HCT116 (cell line): ENCODE data around the gene QSOX1. TPM values are rescaled to one million over a fixed set of nuclear protein-coding genes. Genes with fewer than 3 reads are reported as not detected.

Source experiments
- ATAC-seq: fragments of 200-7000 bp; cut with Tn5 transposase; 2 replicates; pipeline ENCODE4 v1.9.1; 2020; ENCODE audit warnings: mild to moderate bottlenecking, moderate library complexity
- BruUV-seq: library from RNA; stranded (reverse); fragments of 400-500 nt; replicated peaks from 2 replicates; lab custom pipeline; 2021; lab: Mats Ljungman, UMichigan
- CTCF ChIA-PET: fragments of 300-600 bp; sonication (Branson Sonifier 250); formaldehyde crosslinking; loops from one replicate; lab custom pipeline; 2021; ENCODE audit warnings: antibody characterized with exemption; lab: Charles Lee
- POLR2A ChIA-PET: fragments of 300-600, 350-600 bp; sonication (Branson Sonifier 250); formaldehyde crosslinking; loops from one replicate; lab custom pipeline; 2021; ENCODE audit warnings: antibody characterized with exemption; lab: Charles Lee
- RAD21 ChIA-PET, 2 experiments: fragments of 300-600 bp; sonication (Branson Sonifier 250); formaldehyde crosslinking; loops; one replicate each; lab custom pipeline; 2023; ENCODE audit warnings: low total read pairs in 2 of 2; ENCODE audit not compliant: uncharacterized antibody in 2 of 2, unreplicated experiment in 2 of 2, low non-redundant PET in 1 of 2; lab: Charles Lee
- DNase-seq: peaks from one replicate; pipeline ENCODE4 v3.0.0-alpha.2; 2010; ENCODE audit warnings: low read depth, low spot score
- H2AFZ ChIP-seq: fragments of 200-600 bp; shearing (Covaris generic), sonication (generic); 2 replicates; pipeline ENCODE4 v1.6.1; 2017; ENCODE audit warnings: low read depth, mixed run types, mixed read lengths, antibody characterized with exemption, low read length; ENCODE audit not compliant: poor library complexity, severe bottlenecking
- H3K27ac ChIP-seq: 2 replicates; pipeline ENCODE4 v1.5.1; 2012; ENCODE audit warnings: low read depth, low read length
- H3K27me3 ChIP-seq: fragments of 200-600 bp; sonication (generic); 2 replicates; pipeline ENCODE4 v1.6.1; 2016; ENCODE audit warnings: mixed run types, low read length, mixed read lengths; ENCODE audit not compliant: insufficient read depth
- H3K36me3 ChIP-seq, 2 experiments: fragments of 200-500 bp in 1 of 2; fragments of 200-600 bp in 1 of 2; sonication (Bioruptor generic) in 1 of 2; sonication (generic) in 1 of 2; 2 replicates each; pipeline versions ENCODE4 v1.5.1 to v1.6.1; 2014 to 2016; ENCODE audit warnings: low read length in 2 of 2, inconsistent platforms in 1 of 2, mixed read lengths in 1 of 2, mixed run types in 1 of 2; ENCODE audit not compliant: insufficient read depth in 2 of 2, control insufficient read depth in 1 of 2
- H3K4me1 ChIP-seq, 2 experiments: fragments of 200-600 bp in 1 of 2; sonication (generic) in 1 of 2; 2 replicates each; pipeline versions ENCODE4 v1.5.1 to v1.6.1; 2012 to 2017; ENCODE audit warnings: low read length in 2 of 2, inconsistent platforms in 1 of 2, mild to moderate bottlenecking in 1 of 2, mixed read lengths in 1 of 2, mixed run types in 1 of 2, moderate library complexity in 1 of 2; ENCODE audit not compliant: insufficient read depth in 2 of 2, control insufficient read depth in 1 of 2
- H3K4me2 ChIP-seq: fragments of 200-600 bp; sonication (generic); 2 replicates; pipeline ENCODE4 v1.6.1; 2017; ENCODE audit warnings: mixed run types, low read length, mixed read lengths
- H3K4me3 ChIP-seq, 2 experiments: fragments of 200-600 bp in 1 of 2; sonication (generic) in 1 of 2; replicated peaks in 1 of 2; 2 replicates each; pipeline ENCODE4 v1.5.1; 2011 to 2016; ENCODE audit warnings: low read length in 2 of 2, control low read depth in 1 of 2, low read depth in 1 of 2, mild to moderate bottlenecking in 1 of 2, mixed read lengths in 1 of 2, mixed run types in 1 of 2
- H3K79me2 ChIP-seq: fragments of 200-600 bp; sonication (generic); 2 replicates; pipeline ENCODE4 v1.6.1; 2017; ENCODE audit warnings: mild to moderate bottlenecking, mixed run types, low read length, moderate library complexity, mixed read lengths; ENCODE audit not compliant: insufficient read depth
- H3K9ac ChIP-seq: fragments of 200-600 bp; sonication (generic); 2 replicates; pipeline ENCODE4 v1.6.1; 2016; ENCODE audit warnings: low read length, mixed read lengths
- H3K9me2 ChIP-seq: fragments of 200-600 bp; sonication (generic), shearing (Covaris generic); 2 replicates; pipeline ENCODE4 v1.6.1; 2017; ENCODE audit warnings: mixed run types, mild to moderate bottlenecking, moderate library complexity; ENCODE audit not compliant: insufficient read depth
- H3K9me3 ChIP-seq, 2 experiments: fragments of 200-500 bp in 1 of 2; fragments of 200-600 bp in 1 of 2; sonication (Bioruptor generic) in 1 of 2; sonication (generic) in 1 of 2; 2 replicates each; pipeline ENCODE4 v1.6.1; 2014 to 2017; ENCODE audit warnings: low read length in 2 of 2, mixed read lengths in 2 of 2, inconsistent platforms in 1 of 2, low read depth in 1 of 2, mild to moderate bottlenecking in 1 of 2, mixed run types in 1 of 2, moderate library complexity in 1 of 2; ENCODE audit not compliant: control insufficient read depth in 1 of 2, insufficient read depth in 1 of 2
- H4K20me1 ChIP-seq: fragments of 200-600 bp; sonication (generic), shearing (Covaris generic); 2 replicates; pipeline ENCODE4 v1.6.1; 2017; ENCODE audit warnings: mixed run types, mild to moderate bottlenecking, moderate library complexity; ENCODE audit not compliant: insufficient read depth
- ATF3 ChIP-seq: IDR thresholded peaks from 2 replicates; pipeline ENCODE4 v1.6.1; 2012
- CBX3 ChIP-seq: IDR thresholded peaks from 2 replicates; pipeline ENCODE4 v1.6.1; 2012; ENCODE audit warnings: low read depth
- ELF1 ChIP-seq: IDR thresholded peaks from 2 replicates; pipeline ENCODE4 v1.6.1; 2012; ENCODE audit warnings: low read depth, borderline replicate concordance
- EZH2 ChIP-seq: fragments of 200-600 bp; sonication (generic); IDR thresholded peaks from 2 replicates; pipeline ENCODE4 v1.6.1; 2017; ENCODE audit warnings: antibody characterized with exemption, mixed run types
- EZH2phosphoT487 ChIP-seq: fragments of 200-600 bp; IDR thresholded peaks from 2 replicates; pipeline ENCODE4 v1.6.1; 2018; ENCODE audit warnings: antibody characterized with exemption, borderline replicate concordance
- JUND ChIP-seq: IDR thresholded peaks from 2 replicates; pipeline ENCODE4 v1.6.1; 2012
- MAX ChIP-seq: IDR thresholded peaks from 2 replicates; pipeline ENCODE4 v1.6.1; 2012
- POLR2AphosphoS5 ChIP-seq: IDR thresholded peaks from 2 replicates; pipeline ENCODE4 v1.6.1; 2011; ENCODE audit warnings: mild to moderate bottlenecking, low read depth, low read length, moderate library complexity
- SIN3A ChIP-seq: IDR thresholded peaks from 2 replicates; pipeline ENCODE4 v1.6.1; 2012; ENCODE audit warnings: low read depth
- SP1 ChIP-seq: IDR thresholded peaks from 2 replicates; pipeline ENCODE4 v1.6.1; 2012; ENCODE audit warnings: low read depth
- TCF7L2 ChIP-seq: IDR thresholded peaks from 2 replicates; pipeline ENCODE4 v1.7.0; 2011; ENCODE audit warnings: borderline replicate concordance, inconsistent platforms; ENCODE audit not compliant: insufficient read depth, insufficient read length; ENCODE audit errors: extremely low read depth
- ZNF274 ChIP-seq: fragments of 200-500 bp; sonication (Bioruptor generic); IDR thresholded peaks from 2 replicates; pipeline ENCODE4 v1.6.1; 2014; ENCODE audit warnings: mild to moderate bottlenecking, low read depth, low read length, inconsistent platforms
- intact Hi-C: fragments of 100-400 bp; cut with micrococcal nuclease; formaldehyde crosslinking; loops from 2 replicates; pipeline ENCODE4 v1.10.0; 2022
- total RNA-seq: library from RNA; stranded (reverse); gene quantifications from one replicate; pipeline ENCODE4 v1.2.1, GENCODE V29; 2021; ENCODE audit not compliant: unreplicated experiment

QSOX1 gene
- total RNA-seq, 1 experiment from 2014 or later: 89.2 TPM

- H3K4me2 ChIP-seq: no peak overlapping the region
- H3K27ac ChIP-seq: no peak overlapping the region
- no peak overlapping the region for H2AFZ ChIP-seq
- H3K4me1 ChIP-seq: peaks cover 10 to 25% of the 10 kb centered on the region in 2 experiments
- H4K20me1 ChIP-seq: no peaks in the 10 kb centered on the region
- H3K4me3 ChIP-seq: no peak overlapping the region
- TF ChIP-seq CBX3 (no peak), POLR2AphosphoS5 (no peak), SP1 (no peak), TCF7L2 (no peak), SIN3A (no peak), ATF3 (no peak), ZNF274 (no peak), ELF1 (no peak), EZH2 (no peak), MAX (no peak), JUND (no peak), EZH2phosphoT487 (no peak)
- H3K79me2 ChIP-seq: no peaks in the 10 kb centered on the region
- DNase-seq (no peak), ATAC-seq (no peak)
- intact Hi-C loops: no loop called here
- no peaks in the 10 kb centered on the region for H3K9me3 ChIP-seq
- H3K9ac ChIP-seq: no peak overlapping the region
- BruUV-seq: no TSS peak
- CTCF ChIA-PET: no interaction called here
- RAD21 ChIA-PET: no interaction called here
- POLR2A ChIA-PET: no interaction called here
- no peaks in the 10 kb centered on the region for H3K36me3 ChIP-seq
- no peaks in the 10 kb centered on the region for H3K9me2 ChIP-seq
- peaks cover 9% of the 10 kb centered on the region; the same call in 1 of the 2 replicates for H3K27me3 ChIP-seq
Measured at GRCh38 chr1:180234369-180235076, 79.9 kb downstream of the QSOX1 start.
